GM18505 (cell line): Measurements from ENCODE around the gene RIC3.

Source experiments
- ATAC-seq: cut with Tn5 transposase; IDR thresholded peaks from one replicate; pipeline ENCODE4 v1.9.1; 2021; ENCODE audit not compliant: unreplicated experiment
- POLR2A ChIP-seq: IDR thresholded peaks from 4 replicates; pipeline ENCODE4 v1.6.1; 2011; ENCODE audit warnings: borderline replicate concordance; ENCODE audit not compliant: insufficient read depth, insufficient read length; ENCODE audit errors: extremely low read depth

Gene RIC3

GRCh38 chr11:8097062-8097461, 71.8 kb downstream of the RIC3 start:
- no peak for ATAC-seq
- no peak for TF ChIP-seq POLR2A

GRCh38 chr11:8096575-8096974, 72.2 kb downstream of the RIC3 start:
- no peak for TF ChIP-seq POLR2A
- no peak for ATAC-seq

DNA sequence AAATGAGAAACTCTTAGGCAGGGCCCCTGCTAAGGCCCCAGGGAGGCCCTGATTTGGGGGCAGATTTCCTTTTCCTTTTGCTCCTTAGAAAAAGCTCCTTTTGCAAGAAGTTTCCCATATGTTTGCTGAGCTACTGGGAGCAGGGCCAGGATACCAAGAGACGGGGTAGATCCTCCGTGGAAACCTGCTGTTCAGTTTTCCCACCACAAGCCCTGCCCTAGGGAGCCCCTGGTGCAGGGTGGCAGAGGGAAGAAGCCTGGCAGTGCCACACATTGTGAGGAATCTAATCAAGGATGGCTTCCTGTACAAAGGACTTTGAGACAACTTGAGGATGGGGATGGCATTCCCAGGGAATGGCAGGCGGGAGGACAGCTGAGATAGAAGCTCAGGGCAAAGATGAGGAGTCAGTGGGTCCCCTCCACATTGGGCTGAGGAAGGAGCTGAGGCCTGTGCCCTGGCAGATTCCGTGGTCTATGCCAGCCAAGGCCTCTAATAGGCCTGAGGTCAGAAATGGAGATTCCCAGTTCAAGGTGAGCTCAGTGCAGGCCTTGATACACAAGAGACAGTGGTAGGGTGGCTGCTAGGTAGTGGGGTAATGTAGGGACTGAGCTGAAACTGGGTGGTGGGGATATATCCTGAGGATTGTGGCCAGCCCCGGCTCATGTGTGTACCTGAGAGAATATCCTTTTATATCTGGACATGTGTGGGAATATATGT, 72.9 kb downstream of the RIC3 start:
- no peak for ATAC-seq
- no peak for TF ChIP-seq POLR2A

DNA sequence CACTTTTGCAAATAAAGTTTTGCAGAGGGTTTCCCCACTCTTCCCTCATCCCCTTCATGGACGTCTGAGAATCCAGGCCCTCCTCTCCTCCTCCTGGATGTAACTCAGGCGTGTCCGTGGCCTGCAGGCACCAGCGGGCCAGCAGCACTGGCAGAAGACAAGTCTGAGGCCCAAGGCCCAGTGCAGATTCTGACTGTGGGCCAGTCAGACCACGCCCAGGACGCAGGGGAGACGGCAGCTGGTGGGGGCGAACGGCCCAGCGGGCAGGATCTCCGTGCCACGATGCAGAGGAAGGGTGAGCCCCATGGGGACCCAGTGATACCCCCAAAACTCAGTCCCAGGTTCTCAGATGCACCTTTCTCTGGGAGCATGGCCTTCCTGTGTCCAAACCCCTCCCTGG, 73.5 kb downstream of the RIC3 start:
- no peak for ATAC-seq
- no peak for TF ChIP-seq POLR2A

GRCh38 chr11:8094656-8095055, 74.2 kb downstream of the RIC3 start:
- TF ChIP-seq POLR2A = no peak
- ATAC-seq = no peak

- ATAC-seq = no peak
- no peak for TF ChIP-seq POLR2A
Measured at GRCh38 chr11:8093931-8094575, 74.8 kb downstream of the RIC3 start.

- peak; percentile 52 for ATAC-seq
- TF ChIP-seq POLR2A = no peak
Measured at GRCh38 chr11:8092587-8093424, 76.0 kb downstream of the RIC3 start.

GRCh38 chr11:8091721-8092120, 77.1 kb downstream of the RIC3 start:
- no peak for TF ChIP-seq POLR2A
- ATAC-seq = no peak

GRCh38 chr11:8090756-8091155, 78.1 kb downstream of the RIC3 start:
- TF ChIP-seq POLR2A = no peak
- no peak for ATAC-seq

GRCh38 chr11:8089791-8090510, 78.9 kb downstream of the RIC3 start:
- no peak for ATAC-seq
- no peak for TF ChIP-seq POLR2A

DNA sequence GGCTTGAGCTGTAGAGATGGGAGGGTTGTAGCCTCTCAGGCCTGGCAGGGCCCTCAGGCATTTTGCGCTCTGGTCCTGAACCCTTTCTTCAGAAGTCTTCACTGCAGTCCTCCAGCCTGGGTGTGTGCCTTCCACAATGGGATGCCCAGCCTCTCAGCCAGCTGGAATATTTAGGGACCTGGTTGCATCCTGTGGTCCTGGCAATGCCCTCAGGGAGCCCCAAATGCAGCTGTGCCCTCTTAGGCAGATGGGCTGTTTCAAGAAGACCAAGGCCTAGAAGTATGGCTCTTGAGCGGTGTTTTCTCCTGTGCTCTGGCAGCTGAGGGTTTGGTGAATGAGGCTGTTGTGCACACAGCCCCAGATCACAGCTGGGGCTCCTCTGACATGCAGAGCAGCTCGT, 81.1 kb downstream of the RIC3 start:
- no peak for ATAC-seq
- no peak for TF ChIP-seq POLR2A

- no peak for ATAC-seq
- TF ChIP-seq POLR2A = no peak
Measured at GRCh38 chr11:8087185-8087584, 81.6 kb downstream of the RIC3 start.

- TF ChIP-seq POLR2A = no peak
- ATAC-seq = no peak
Measured at GRCh38 chr11:8086571-8086970, 82.3 kb downstream of the RIC3 start.
